Measurements from ENCODE around the gene TNNC1. TPM values are rescaled to one million over a fixed set of nuclear protein-coding genes. Genes with fewer than 3 reads are reported as not detected.

Gene TNNC1
- total RNA-seq, 1 donor from 2014 or later = 12.4 TPM

GRCh38 chr3:52452126-52452525 lies 1.7 kb downstream of the TNNC1 start:
- FAIRE-seq (no peak), DNase-seq (ENCODE audit: low read depth) (no peak)
- Histone ChIP-seq H3K79me2 (ENCODE audit: insufficient read depth, low read length) (peaks cover 21% of the 10 kb centered on the region), H3K4me2 (ENCODE audit: low read length) (no peak overlapping the region), H4K20me1 (ENCODE audit: insufficient read depth, low read length) (peaks cover 10% of the 10 kb centered on the region), H3K27me3 (ENCODE audit: insufficient read depth, low read length) (no peaks in the 10 kb centered on the region), H3K9ac (ENCODE audit: low read length) (no peak overlapping the region), H3K9me3 (ENCODE audit: insufficient read depth, low read depth, low read length) (no peaks in the 10 kb centered on the region), H3K27ac (ENCODE audit: low read depth, low read length) (no peak overlapping the region), H3K4me1 (ENCODE audit: insufficient read depth, low read length) (peaks cover 23% of the 10 kb centered on the region), H2AFZ (ENCODE audit: low read depth, low read length) (no peak overlapping the region), H3K36me3 (ENCODE audit: insufficient read depth, low read length) (no peaks in the 10 kb centered on the region), H3K4me3 (ENCODE audit: insufficient read depth, low read depth, low read length) (no peak overlapping the region)
- H3K9me3 Mint-ChIP-seq (ENCODE audit: unreplicated experiment) = no peaks in the 10 kb centered on the region
- no peak overlapping the region for H3K27ac Mint-ChIP-seq (ENCODE audit: unreplicated experiment)
- no peak overlapping the region for H3K4me3 Mint-ChIP-seq (ENCODE audit: unreplicated experiment)
- TF ChIP-seq EZH2 (IDR thresholded peaks at IDR 0.05; ENCODE audit: insufficient read depth, low read length) (no peak), CTCF (IDR thresholded peaks at IDR 0.05; ENCODE audit: insufficient read depth, low read depth, low read length) (no peak)
- H3K36me3 Mint-ChIP-seq (ENCODE audit: low read depth, unreplicated experiment) = peaks cover 4% of the 10 kb centered on the region
- H3K4me1 Mint-ChIP-seq (ENCODE audit: low read depth, unreplicated experiment) = peaks cover 18% of the 10 kb centered on the region
- peaks cover 6% of the 10 kb centered on the region for H3K27me3 Mint-ChIP-seq (ENCODE audit: low read depth, unreplicated experiment)

GRCh38 chr3:52451237-52452083 lies 2.4 kb downstream of the TNNC1 start:
- H3K9me3 Mint-ChIP-seq (ENCODE audit: unreplicated experiment) = no peaks in the 10 kb centered on the region
- no peak overlapping the region for H3K9ac ChIP-seq (ENCODE audit: low read length)
- H3K4me3 ChIP-seq (ENCODE audit: insufficient read depth, low read depth, low read length) = no peak overlapping the region
- H3K27ac ChIP-seq (ENCODE audit: low read depth, low read length) = no peak overlapping the region
- no peaks in the 10 kb centered on the region for H3K27me3 ChIP-seq (ENCODE audit: insufficient read depth, low read length)
- FAIRE-seq = no peak
- H2AFZ ChIP-seq (ENCODE audit: low read depth, low read length) = no peak overlapping the region
- no peak overlapping the region for H3K4me3 Mint-ChIP-seq (ENCODE audit: unreplicated experiment)
- peaks cover 15% of the 10 kb centered on the region for H3K79me2 ChIP-seq (ENCODE audit: insufficient read depth, low read length)
- DNase-seq (ENCODE audit: low read depth) = no peak
- H3K4me1 Mint-ChIP-seq (ENCODE audit: low read depth, unreplicated experiment) = peaks cover 11% of the 10 kb centered on the region
- no peaks in the 10 kb centered on the region for H3K36me3 ChIP-seq (ENCODE audit: insufficient read depth, low read length)
- no peak overlapping the region for H3K4me2 ChIP-seq (ENCODE audit: low read length)
- H3K27me3 Mint-ChIP-seq (ENCODE audit: low read depth, unreplicated experiment) = peaks cover 9% of the 10 kb centered on the region
- H3K9me3 ChIP-seq (ENCODE audit: insufficient read depth, low read depth, low read length) = no peaks in the 10 kb centered on the region
- H3K27ac Mint-ChIP-seq (ENCODE audit: unreplicated experiment) = no peak overlapping the region
- H3K4me1 ChIP-seq (ENCODE audit: insufficient read depth, low read length) = peaks cover 16% of the 10 kb centered on the region
- H4K20me1 ChIP-seq (ENCODE audit: insufficient read depth, low read length) = peaks cover 4% of the 10 kb centered on the region
- TF ChIP-seq CTCF (IDR thresholded peaks at IDR 0.05; ENCODE audit: insufficient read depth, low read depth, low read length) = no peak
- no peak for TF ChIP-seq EZH2 (IDR thresholded peaks at IDR 0.05; ENCODE audit: insufficient read depth, low read length)
- peaks cover 3% of the 10 kb centered on the region for H3K36me3 Mint-ChIP-seq (ENCODE audit: low read depth, unreplicated experiment)

Measured in astrocyte (in vitro differentiated cells and primary cell).